Lower leg skin (tissue), 4 donors: ENCODE results near the gene FNBP1L. TPM values are rescaled to one million over a fixed set of nuclear protein-coding genes. Genes with fewer than 3 reads are reported as not detected.

Experiments
- DNase-seq, 2 donors: peaks; one replicate each; pipeline ENCODE4 v3.0.0-alpha.2; 2019; ENCODE audit warnings: low spot score in 2 of 2
- H3K4me3 ChIP-seq: fragments of 200-600 bp; sonication (generic); 2 replicates; pipeline ENCODE4 v1.5.1; 2017; ENCODE audit warnings: mild to moderate bottlenecking, low read depth; ENCODE audit not compliant: poor library complexity, severe bottlenecking
- CTCF ChIP-seq, 3 donors: fragments of 450-650 bp; IDR thresholded peaks; one replicate each; pipeline ENCODE4 v1.5.1; 2016; ENCODE audit warnings: antibody characterized with exemption in 3 of 3, mild to moderate bottlenecking in 3 of 3, moderate library complexity in 2 of 3
- POLR2A ChIP-seq, 2 donors: fragments of 450-650 bp; IDR thresholded peaks; one replicate each; pipeline ENCODE4 v1.6.1; 2016 to 2017; ENCODE audit warnings: antibody characterized with exemption in 2 of 2, mild to moderate bottlenecking in 1 of 2, moderate library complexity in 1 of 2
- WGBS, 2 donors: methylation state at CpG; one replicate each; pipeline ENCODE4 v1.1.5; 2018; 5-methylcytosine and 5-hydroxymethylcytosine counted together
- intact Hi-C: fragments of 100-400 bp; cut with DNase I; formaldehyde crosslinking; loops from one replicate; pipeline ENCODE4 v1.15.0; 2023; ENCODE audit warnings: low total_unique reads
- total RNA-seq, 4 donors: library from RNA; depleted of rRNA; stranded (reverse); fragments of >200 nt; gene quantifications; one replicate each; pipeline ENCODE4 v1.1.0, GENCODE V29; 2016

Gene FNBP1L
- total RNA-seq, 4 donors from 2014 or later: 19.4 to 30.4 (median 21.9) TPM

- TF ChIP-seq POLR2A (IDR thresholded peaks at IDR 0.05) (no peak), CTCF (IDR thresholded peaks at IDR 0.05) (no peak)
- WGBS, 2 donors: 67 to 71% methylated on average over 7 of the region's 7 CpGs
Measured at GRCh38 chr1:93554883-93555872, 107.3 kb downstream of the FNBP1L start.

GRCh38 chr1:93556291-93556690, 108.4 kb downstream of the FNBP1L start:
- WGBS, 2 donors: 82 to 85% methylated on average over 2 of the region's 2 CpGs
- DNase-seq: no peak
- no peak overlapping the region for H3K4me3 ChIP-seq
- TF ChIP-seq POLR2A (IDR thresholded peaks at IDR 0.05): no peak
- TF ChIP-seq CTCF (IDR thresholded peaks at IDR 0.05): no peak
- intact Hi-C loops: no loop called here

More at GRCh38 chr1:93554883-93555872, 107.3 kb downstream of the FNBP1L start:
- no peak for DNase-seq
- H3K4me3 ChIP-seq: no peak overlapping the region
- intact Hi-C loops: no loop called here

- WGBS, 2 donors: 86 to 90% methylated on average over 2 of the region's 2 CpGs
- no peak overlapping the region for H3K4me3 ChIP-seq
- no peak for DNase-seq
- TF ChIP-seq POLR2A (IDR thresholded peaks at IDR 0.05) (no peak), CTCF (IDR thresholded peaks at IDR 0.05) (no peak)
- intact Hi-C loops: no loop called here
Measured at GRCh38 chr1:93559045-93559444, 111.1 kb downstream of the FNBP1L start.

GRCh38 chr1:93559695-93560094, 111.8 kb downstream of the FNBP1L start:
- no peak for DNase-seq
- intact Hi-C loops: no loop called here
- H3K4me3 ChIP-seq: no peak overlapping the region
- no peak for TF ChIP-seq CTCF (IDR thresholded peaks at IDR 0.05)
- no peak for TF ChIP-seq POLR2A (IDR thresholded peaks at IDR 0.05)

- no peak overlapping the region for H3K4me3 ChIP-seq
- intact Hi-C loops: no loop called here
- TF ChIP-seq CTCF (IDR thresholded peaks at IDR 0.05) (no peak), POLR2A (IDR thresholded peaks at IDR 0.05) (no peak)
- no peak for DNase-seq
- 66 to 71% methylated on average over 4 of the region's 4 CpGs for WGBS, 2 donors
Measured at GRCh38 chr1:93565496-93566206, 117.7 kb downstream of the FNBP1L start.
